AG08395 (cell line): ENCODE results near the gene KRTAP10-7.
"Not testable (repeated sequence)": the region's sequence is repeated elsewhere in the genome, so short reads cannot be mapped to it uniquely, and the experiment has no call there.

ENCODE experiments used
- DNase-seq: peaks from one replicate; pipeline ENCODE4 v3.0.0; 2012; ENCODE audit warnings: mixed read lengths, low spot score

KRTAP10-7 gene

GRCh38 chr21:44571844-44572782 is 28.3 kb upstream of the KRTAP10-7 start:
- DNase-seq, result no peak

GRCh38 chr21:44572959-44573583 is 27.3 kb upstream of the KRTAP10-7 start:
- DNase-seq, result no peak

- not testable (repeated sequence) for DNase-seq
Observed at GRCh38 chr21:44573630-44574456, 26.6 kb upstream of the KRTAP10-7 start, which contains the start of gene KRTAP10-4. KRTAP10-4 (plus strand) TSS chr21:44573729; CDS start chr21:44573759, 30 bp downstream.

- no peak for DNase-seq
Observed at GRCh38 chr21:44574457-44575306, 25.7 kb upstream of the KRTAP10-7 start.

- no peak for DNase-seq
Observed at GRCh38 chr21:44575307-44576024, 24.9 kb upstream of the KRTAP10-7 start.

GRCh38 chr21:44576025-44576420 is 24.4 kb upstream of the KRTAP10-7 start:
- DNase-seq, result no peak

- DNase-seq, result no peak
Observed at GRCh38 chr21:44578371-44579055, 21.9 kb upstream of the KRTAP10-7 start.

- no peak for DNase-seq
Observed at GRCh38 chr21:44579056-44579832, 21.2 kb upstream of the KRTAP10-7 start.

GRCh38 chr21:44579833-44580144 is 20.6 kb upstream of the KRTAP10-7 start:
- DNase-seq, result no peak

GRCh38 chr21:44580231-44580821 is 20.1 kb upstream of the KRTAP10-7 start, which contains the start of gene KRTAP10-5:
KRTAP10-5 (minus strand) TSS chr21:44580604; CDS start chr21:44580578, 26 bp downstream.
- not testable (repeated sequence) for DNase-seq

- DNase-seq, result no peak
Observed at GRCh38 chr21:44581158-44581557, 19.2 kb upstream of the KRTAP10-7 start.

- DNase-seq, result no peak
Observed at GRCh38 chr21:44582055-44582454, 18.3 kb upstream of the KRTAP10-7 start.

- no peak for DNase-seq
Observed at GRCh38 chr21:44583089-44583799, 17.2 kb upstream of the KRTAP10-7 start.

GRCh38 chr21:44583800-44584147 is 16.6 kb upstream of the KRTAP10-7 start:
- no peak for DNase-seq

GRCh38 chr21:44585892-44586291 is 14.5 kb upstream of the KRTAP10-7 start:
- DNase-seq, result no peak

GRCh38 chr21:44589094-44589493 is 11.3 kb upstream of the KRTAP10-7 start:
- no peak for DNase-seq

- DNase-seq, result no peak
Observed at GRCh38 chr21:44589586-44590305, 10.7 kb upstream of the KRTAP10-7 start.

GRCh38 chr21:44590311-44590721 is 10.1 kb upstream of the KRTAP10-7 start:
- no peak for DNase-seq
